HepG2 (cell line): ENCODE results near the gene SHLD1. TPM values are rescaled to one million over a fixed set of nuclear protein-coding genes. Genes with fewer than 3 reads are reported as not detected.

Experiments
- ATAC-seq: fragments of 200-7000 bp; cut with Tn5 transposase; 3 replicates; pipeline ENCODE4 v1.9.1; 2020; ENCODE audit warnings: mild to moderate bottlenecking, moderate library complexity
- BruUV-seq: library from RNA; stranded (reverse); fragments of 400-500 nt; replicated peaks from 2 replicates; lab custom pipeline; 2021; lab: Mats Ljungman, UMichigan
- CTCF ChIA-PET: fragments of 300-600 bp; formaldehyde crosslinking; extraction: SDS; loops from one replicate; lab custom pipeline; 2021; ENCODE audit warnings: low total read pairs, inconsistent platforms, low intra/inter-chr PET ratio; lab: Yijun Ruan, JAX
- POLR2A ChIA-PET: fragments of 350-600 bp; sonication (Branson Sonifier 250); formaldehyde crosslinking; loops from one replicate; lab custom pipeline; 2020; ENCODE audit warnings: antibody characterized with exemption, inconsistent platforms; lab: Yijun Ruan, JAX
- DNase-seq: peaks from one replicate; pipeline ENCODE4 v3.0.0-alpha.2; 2015; ENCODE audit warnings: low spot score
- FAIRE-seq: peaks from 3 replicates; lab custom pipeline; 2011; peaks lifted over from hg19 to GRCh38; lab: Jason Lieb, UNC
- H2AFZ ChIP-seq: one replicate; pipeline ENCODE4 v1.6.1; 2011; ENCODE audit warnings: low read length, inconsistent platforms
- H3K27ac ChIP-seq: fragments of 300-600 bp; 3 replicates; pipeline ENCODE4 v1.8.0; 2011; ENCODE audit warnings: mixed run types, mild to moderate bottlenecking, mixed read lengths, low read length, inconsistent platforms; ENCODE audit not compliant: insufficient read depth; ENCODE audit errors: extremely low read length
- H3K27me3 ChIP-seq, 2 experiments: fragments of 200-600 bp in 1 of 2; 2 replicates in 1 of 2; 3 replicates in 1 of 2; pipeline versions ENCODE4 v1.6.0 to v1.8.0; 2011; ENCODE audit warnings: low read length in 2 of 2, mild to moderate bottlenecking in 2 of 2, moderate library complexity in 2 of 2, inconsistent platforms in 1 of 2; ENCODE audit not compliant: insufficient read depth in 2 of 2, control insufficient read depth in 1 of 2
- H3K36me3 ChIP-seq, 2 experiments: fragments of 200-600 bp in 1 of 2; replicated peaks in 1 of 2; 2 replicates in 1 of 2; 3 replicates in 1 of 2; pipeline versions ENCODE4 v1.5.1 to v1.8.0; 2011; ENCODE audit warnings: low read length in 2 of 2, inconsistent platforms in 1 of 2; ENCODE audit not compliant: insufficient read depth in 2 of 2, control insufficient read depth in 1 of 2
- H3K4me1 ChIP-seq: 2 replicates; pipeline ENCODE4 v1.5.1; 2012; ENCODE audit warnings: low read length, inconsistent platforms; ENCODE audit not compliant: insufficient read depth
- H3K4me2 ChIP-seq: 2 replicates; pipeline ENCODE4 v1.6.0; 2011; ENCODE audit warnings: low read depth, low read length, inconsistent platforms
- H3K4me3 ChIP-seq, 3 experiments: fragments of 200-600 bp in 1 of 3; sonication (generic), shearing (Covaris generic) in 1 of 3; replicated peaks in 1 of 3; 2 replicates each; pipeline ENCODE4 v1.5.1; 2011 to 2016; ENCODE audit warnings: low read length in 3 of 3, inconsistent platforms in 2 of 3, low read depth in 2 of 3, mild to moderate bottlenecking in 2 of 3, control low read depth in 1 of 3, mixed read lengths in 1 of 3; ENCODE audit not compliant: insufficient read depth in 1 of 3
- H3K79me2 ChIP-seq: one replicate; pipeline ENCODE4 v1.6.1; 2011; ENCODE audit warnings: low read length, inconsistent platforms; ENCODE audit not compliant: insufficient read depth
- H3K9ac ChIP-seq: 2 replicates; pipeline ENCODE4 v1.6.0; 2011; ENCODE audit warnings: mild to moderate bottlenecking, low read depth, low read length, inconsistent platforms; ENCODE audit not compliant: insufficient read depth
- H3K9me3 ChIP-seq: 2 replicates; pipeline ENCODE4 v1.5.1; 2012; ENCODE audit warnings: mild to moderate bottlenecking, low read length
- H4K20me1 ChIP-seq: 2 replicates; pipeline ENCODE4 v1.6.0; 2011; ENCODE audit warnings: inconsistent platforms, mild to moderate bottlenecking, low read length, moderate library complexity; ENCODE audit not compliant: insufficient read depth
- CEBPZ ChIP-seq: IDR thresholded peaks from 2 replicates; pipeline ENCODE4 v1.6.1; 2012; ENCODE audit warnings: low read length, improper control_type of control experiment
- HNRNPUL1 ChIP-seq: fragments of 200-400 bp; formaldehyde crosslinking; IDR thresholded peaks from 2 replicates; pipeline ENCODE4 v1.6.1; 2017; ENCODE audit warnings: low read depth, mild to moderate bottlenecking, low read length, moderate library complexity
- MEIS1 ChIP-seq: sonication (generic); formaldehyde crosslinking; IDR thresholded peaks from 2 replicates; pipeline ENCODE4 v1.9.0; 2021; ENCODE audit warnings: mild to moderate bottlenecking, missing genetic modification reagents, moderate library complexity, borderline replicate concordance
- MYNN ChIP-seq: sonication (generic); formaldehyde crosslinking; IDR thresholded peaks from 2 replicates; pipeline ENCODE4 v1.4.0; 2020; ENCODE audit warnings: mild to moderate bottlenecking, low read depth, missing genetic modification reagents
- RARA ChIP-seq: IDR thresholded peaks from 2 replicates; pipeline ENCODE4 v1.6.1; 2016; ENCODE audit warnings: missing genetic modification reagents, missing compliant biosample characterization
- TFAP4 ChIP-seq: sonication (generic); IDR thresholded peaks from 2 replicates; pipeline ENCODE4 v1.6.1; 2016; ENCODE audit warnings: low read depth, borderline replicate concordance
- ZKSCAN1 ChIP-seq: fragments of 150-350 bp; IDR thresholded peaks from 2 replicates; pipeline ENCODE4 v1.6.1; 2014; ENCODE audit warnings: low read length
- ZNF281 ChIP-seq: sonication (generic); formaldehyde crosslinking; IDR thresholded peaks from 2 replicates; pipeline ENCODE4 v1.4.0; 2020; ENCODE audit warnings: missing genetic modification reagents, borderline replicate concordance
- ZNF484 ChIP-seq: sonication (generic); formaldehyde crosslinking; IDR thresholded peaks from 2 replicates; pipeline ENCODE4 v1.5.1; 2020; ENCODE audit warnings: mild to moderate bottlenecking, low read depth, missing genetic modification reagents, borderline replicate concordance
- ZNF703 ChIP-seq: sonication (generic); formaldehyde crosslinking; IDR thresholded peaks from 2 replicates; pipeline ENCODE4 v1.5.1; 2020; ENCODE audit warnings: missing genetic modification reagents, mild to moderate bottlenecking, moderate library complexity, borderline replicate concordance
- ZSCAN31 ChIP-seq: sonication (generic); formaldehyde crosslinking; IDR thresholded peaks from 2 replicates; pipeline ENCODE4 v1.5.0; 2020; ENCODE audit warnings: low read depth, mild to moderate bottlenecking, missing genetic modification reagents
- WGBS: methylation state at CpG from one replicate; pipeline ENCODE4 v1.1.6; 2017; ENCODE audit warnings: low lambda C conversion rate; 5-methylcytosine and 5-hydroxymethylcytosine counted together
- in situ Hi-C: cut with HindIII; loops from 2 replicates; pipeline ENCODE4 v1.10.0; 2017; ENCODE audit warnings: low pct_unique_long_range_greater_than_20kb; ENCODE audit not compliant: extremely low pct_ligation_motif_present
- intact Hi-C: fragments of 100-400 bp; cut with micrococcal nuclease; formaldehyde crosslinking; loops from one replicate; pipeline ENCODE4 v1.10.0; 2022; ENCODE audit not compliant: unreplicated experiment
- polyA plus RNA-seq, 8 experiments: library from polyadenylated mRNA; depleted of rRNA in 3 of 8; stranded (reverse) in 7 of 8; unstranded in 1 of 8; fragments of >200 nt; fragmentation: Illumina TruSeq in 4 of 8; extraction: Trizol in 4 of 8; gene quantifications; 2 replicates each; pipeline versions ENCODE4 v1.2.1 to v1.2.3, GENCODE V29; 2011 to 2016; ENCODE audit warnings: low read depth in 4 of 8, missing spikeins in 1 of 8, mixed read lengths in 1 of 8; ENCODE audit not compliant: insufficient read depth in 1 of 8
- total RNA-seq, 5 experiments: library from RNA; depleted of rRNA; stranded (reverse); fragments of >200 nt; fragmentation: Illumina TruSeq; extraction: Trizol; gene quantifications; 2 replicates each; pipeline ENCODE4 v1.2.3, GENCODE V29; 2016; ENCODE audit warnings: low read depth in 1 of 5
- TF ChIP-seq, protein P1 (sequence below): sonication (generic); formaldehyde crosslinking; IDR thresholded peaks from 2 replicates; pipeline ENCODE4 v1.8.0; 2022; ENCODE audit warnings: mild to moderate bottlenecking, missing genetic modification reagents, borderline replicate concordance

The SHLD1 gene
- total and polyA plus RNA-seq, 2 of the 13 experiments (the other 11 are each of a cell fraction or from before 2014, with no cell fraction given): 8.9 to 10.0 TPM

- no TSS peak for BruUV-seq
- FAIRE-seq (no peak), DNase-seq (peak; percentile 78), ATAC-seq (peak; percentile 70)
- peaks cover 55% of the 10 kb centered on the region for H3K4me1 ChIP-seq
- H2AFZ ChIP-seq: no peak overlapping the region
- peaks cover 4% of the 10 kb centered on the region; the same call in 1 of the 2 replicates for H3K9me3 ChIP-seq
- peak overlapping the region; percentile 28 for H3K27ac ChIP-seq
- no peak overlapping the region for H3K4me3 ChIP-seq
- no peaks in the 10 kb centered on the region for H3K79me2 ChIP-seq
- in situ Hi-C loops: no loop called here
- no peaks in the 10 kb centered on the region for H3K27me3 ChIP-seq
- no peaks in the 10 kb centered on the region for H3K36me3 ChIP-seq
- H4K20me1 ChIP-seq: no peaks in the 10 kb centered on the region
- no peak overlapping the region; the same call in 1 of the 2 replicates for H3K9ac ChIP-seq
- POLR2A ChIA-PET: interaction anchor here (1.0 to 2.6 kb wide), 5 partner anchors 11 to 106 kb away, joined by 3 to 14 read pairs (median 3); no protein-coding TSS in a partner anchor
- intact Hi-C loops: no loop called here
- WGBS: 73% methylated on average over 2 of the region's 2 CpGs
- no peak overlapping the region for H3K4me2 ChIP-seq
- CTCF ChIA-PET: no interaction called here
- TF ChIP-seq CEBPZ: no peak
- TF ChIP-seq ZNF281 (CRISPR knock-in tag): peak; percentile 49; the same call in 1 of the 2 replicates
- TF ChIP-seq, protein P1, sequence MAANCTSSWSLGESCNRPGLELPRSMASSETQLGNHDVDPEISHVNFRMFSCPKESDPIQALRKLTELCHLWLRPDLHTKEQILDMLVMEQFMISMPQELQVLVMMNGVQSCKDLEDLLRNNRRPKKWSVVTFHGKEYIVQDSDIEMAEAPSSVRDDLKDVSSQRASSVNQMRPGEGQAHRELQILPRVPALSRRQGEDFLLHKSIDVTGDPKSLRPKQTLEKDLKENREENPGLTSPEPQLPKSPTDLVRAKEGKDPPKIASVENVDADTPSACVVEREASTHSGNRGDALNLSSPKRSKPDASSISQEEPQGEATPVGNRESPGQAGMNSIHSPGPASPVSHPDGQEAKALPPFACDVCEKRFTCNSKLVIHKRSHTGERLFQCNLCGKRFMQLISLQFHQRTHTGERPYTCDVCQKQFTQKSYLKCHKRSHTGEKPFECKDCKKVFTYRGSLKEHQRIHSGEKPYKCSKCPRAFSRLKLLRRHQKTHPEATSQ (CRISPR knock-in tag): no peak
- peak; percentile 56; the same call in 1 of the 2 replicates for TF ChIP-seq RARA (CRISPR knock-in tag)
- TF ChIP-seq MEIS1 (CRISPR knock-in tag): no peak
- TF ChIP-seq ZNF484 (CRISPR knock-in tag): no peak
- TF ChIP-seq ZNF703 (CRISPR knock-in tag): no peak
- TF ChIP-seq TFAP4: peak; percentile 24; the same call in 1 of the 2 replicates
- no peak for TF ChIP-seq ZSCAN31 (CRISPR knock-in tag)
- TF ChIP-seq MYNN: no peak
- 0 out of 2 replicates have a peak, but pooled peaks have one; percentile 14 for TF ChIP-seq ZKSCAN1
- TF ChIP-seq HNRNPUL1: no peak
Measured at GRCh38 chr20:5835321-5835821, 85.2 kb downstream of the SHLD1 start.
